ENCODE data around the gene VIPR2.

- TF ChIP-seq, protein P1, sequence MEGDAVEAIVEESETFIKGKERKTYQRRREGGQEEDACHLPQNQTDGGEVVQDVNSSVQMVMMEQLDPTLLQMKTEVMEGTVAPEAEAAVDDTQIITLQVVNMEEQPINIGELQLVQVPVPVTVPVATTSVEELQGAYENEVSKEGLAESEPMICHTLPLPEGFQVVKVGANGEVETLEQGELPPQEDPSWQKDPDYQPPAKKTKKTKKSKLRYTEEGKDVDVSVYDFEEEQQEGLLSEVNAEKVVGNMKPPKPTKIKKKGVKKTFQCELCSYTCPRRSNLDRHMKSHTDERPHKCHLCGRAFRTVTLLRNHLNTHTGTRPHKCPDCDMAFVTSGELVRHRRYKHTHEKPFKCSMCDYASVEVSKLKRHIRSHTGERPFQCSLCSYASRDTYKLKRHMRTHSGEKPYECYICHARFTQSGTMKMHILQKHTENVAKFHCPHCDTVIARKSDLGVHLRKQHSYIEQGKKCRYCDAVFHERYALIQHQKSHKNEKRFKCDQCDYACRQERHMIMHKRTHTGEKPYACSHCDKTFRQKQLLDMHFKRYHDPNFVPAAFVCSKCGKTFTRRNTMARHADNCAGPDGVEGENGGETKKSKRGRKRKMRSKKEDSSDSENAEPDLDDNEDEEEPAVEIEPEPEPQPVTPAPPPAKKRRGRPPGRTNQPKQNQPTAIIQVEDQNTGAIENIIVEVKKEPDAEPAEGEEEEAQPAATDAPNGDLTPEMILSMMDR (IDR thresholded peaks at IDR 0.05): no peak
- no peak for TF ChIP-seq POLR2A (IDR thresholded peaks at IDR 0.05)
Observed at GRCh38 chr7:159102681-159103381, 41.8 kb downstream of the VIPR2 start.

Measured in suprapubic skin (tissue), 3 donors.